GM18507 (cell line): ENCODE data around the gene LEPR.

Experiments used
- DNase-seq: peaks from one replicate; pipeline ENCODE4 v3.0.0; 2011; ENCODE audit warnings: low read depth; ENCODE audit not compliant: insufficient read length; ENCODE audit errors: extremely low spot score
- FAIRE-seq: peaks from 2 replicates; lab custom pipeline; 2011; peaks lifted over from hg19 to GRCh38; lab: Jason Lieb, UNC

LEPR gene

GRCh38 chr1:65469889-65470340 lies 49.4 kb downstream of the LEPR start:
- DNase-seq (no peak), FAIRE-seq (no peak)
